GM18511 (cell line): ENCODE measurements around the gene ADGRA1.
"Not testable (repeated sequence)": the region's sequence is repeated elsewhere in the genome, so short reads cannot be mapped to it uniquely, and the experiment has no call there.

Experiments used
- ATAC-seq: cut with Tn5 transposase; IDR thresholded peaks from one replicate; pipeline ENCODE4 v1.9.1; 2021; ENCODE audit warnings: mild to moderate bottlenecking, moderate library complexity; ENCODE audit not compliant: unreplicated experiment

ADGRA1 gene

DNA sequence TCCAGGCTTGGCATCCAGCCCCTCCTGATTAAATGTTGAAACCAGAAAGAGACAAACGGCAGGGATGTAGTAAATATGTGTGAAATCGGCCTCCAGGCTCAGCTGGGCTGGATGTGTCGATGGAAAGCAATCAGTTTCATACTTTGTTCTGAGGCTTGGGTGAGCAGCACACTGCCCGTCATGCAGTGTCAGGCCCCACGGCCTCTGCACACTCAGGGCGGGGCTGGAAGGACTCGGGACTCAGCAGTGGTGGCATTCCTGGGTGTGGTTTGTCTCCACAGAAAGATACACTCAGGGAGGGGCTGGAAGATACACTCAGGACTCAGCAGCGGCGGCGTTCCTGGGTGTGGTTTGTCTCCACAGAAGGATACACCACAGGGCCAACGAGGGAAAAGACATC lies 22.0 kb downstream of the ADGRA1 start:
- ATAC-seq: no peak

- ATAC-seq: no peak
These were observed 22.4 kb downstream of the ADGRA1 start for GRCh38 chr10:133110133-133110532.

DNA sequence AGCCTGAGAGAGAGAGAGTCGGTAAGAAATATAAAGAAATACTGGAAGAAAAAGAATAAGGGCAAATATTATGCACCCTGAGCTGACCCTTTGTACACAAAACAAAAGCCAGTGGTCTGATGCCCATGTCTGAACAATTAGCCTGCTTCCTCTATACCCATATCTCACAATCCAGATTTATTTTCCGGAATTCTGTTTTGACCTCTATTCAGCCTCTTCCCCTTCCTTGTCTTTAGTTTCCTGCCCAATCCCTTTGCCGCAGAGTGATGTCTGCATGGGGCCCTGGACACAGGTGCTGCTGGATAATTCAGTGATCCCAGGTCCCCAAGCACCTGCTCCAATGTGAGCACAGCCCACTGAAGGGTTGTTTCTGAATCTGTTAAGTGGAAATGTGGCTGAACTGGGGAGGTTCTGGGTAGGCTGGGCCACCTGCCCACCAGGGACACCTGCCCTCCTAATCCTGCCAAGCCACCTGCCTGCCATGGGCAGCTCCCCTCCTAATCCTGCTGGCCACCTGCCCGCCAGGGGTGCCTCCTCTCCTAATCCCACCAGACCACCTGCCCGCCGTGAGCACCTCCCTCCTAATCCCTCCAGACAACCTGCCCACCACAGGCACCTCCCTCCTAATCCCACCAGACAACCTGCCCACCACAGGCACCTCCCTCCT lies 23.0 kb downstream of the ADGRA1 start:
- ATAC-seq: no peak

DNA sequence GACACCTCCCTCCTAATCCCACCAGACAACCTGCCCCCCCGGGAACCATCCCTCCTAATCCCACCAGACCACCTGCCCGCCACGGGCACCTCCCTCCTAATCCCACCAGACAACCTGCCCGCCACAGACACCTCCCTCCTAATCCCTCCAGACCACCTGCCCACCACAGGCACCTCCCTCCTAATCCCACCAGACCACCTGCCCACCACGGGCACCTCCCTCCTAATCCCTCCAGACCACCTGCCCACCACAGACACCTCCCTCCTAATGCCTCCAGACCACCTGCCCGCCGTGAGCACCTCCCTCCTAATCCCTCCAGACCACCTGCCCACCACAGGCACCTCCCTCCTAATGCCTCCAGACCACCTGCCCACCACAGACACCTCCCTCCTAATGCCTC lies 23.9 kb downstream of the ADGRA1 start:
- ATAC-seq: not testable (repeated sequence)

GRCh38 chr10:133113146-133113830 lies 25.6 kb downstream of the ADGRA1 start:
- no peak for ATAC-seq

GRCh38 chr10:133113847-133114246 lies 26.1 kb downstream of the ADGRA1 start:
- ATAC-seq: no peak

DNA sequence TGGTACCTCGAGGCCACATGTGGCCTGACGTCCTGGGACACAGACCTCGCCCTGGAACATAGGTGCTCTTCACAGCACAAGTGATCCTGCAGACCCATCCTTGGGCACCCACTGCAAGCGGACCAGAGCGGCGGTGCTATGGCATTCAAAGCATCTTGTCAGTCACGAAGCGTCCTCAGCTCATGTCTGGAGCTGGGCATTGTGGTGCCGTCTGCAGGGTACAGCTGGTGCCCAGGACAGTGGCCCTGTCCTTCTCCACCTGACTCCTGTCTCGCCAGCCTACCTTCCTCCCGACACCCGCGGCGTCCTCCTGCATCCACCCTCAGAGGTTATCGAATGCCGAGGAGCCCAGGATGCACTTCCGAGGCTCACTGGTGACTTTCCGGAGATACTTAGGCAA lies 26.5 kb downstream of the ADGRA1 start:
- no peak for ATAC-seq

GRCh38 chr10:133114726-133115452 lies 27.2 kb downstream of the ADGRA1 start:
- no peak for ATAC-seq

GRCh38 chr10:133115453-133115842 lies 27.7 kb downstream of the ADGRA1 start:
- ATAC-seq: no peak

GRCh38 chr10:133115976-133116375 lies 28.3 kb downstream of the ADGRA1 start:
- no peak for ATAC-seq

DNA sequence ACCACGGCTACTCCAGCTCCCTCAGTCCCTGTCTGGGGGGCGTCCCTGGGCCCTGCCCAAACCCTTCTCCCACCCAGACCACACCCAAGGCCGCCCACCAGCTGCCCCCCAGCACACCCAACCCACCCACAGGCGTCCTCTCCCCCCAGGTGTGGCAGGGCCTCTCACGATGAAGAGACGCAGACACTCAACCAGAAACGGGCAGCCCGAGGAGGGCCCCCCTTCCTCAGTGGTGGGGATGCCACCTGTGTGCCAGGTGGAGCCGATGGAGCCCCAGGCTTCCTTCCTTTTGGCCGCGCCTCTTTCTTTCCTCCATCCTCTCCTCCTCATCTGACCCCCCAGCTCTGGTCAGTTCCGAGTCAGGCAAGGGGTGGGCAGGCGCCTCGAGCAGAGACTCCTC lies 28.7 kb downstream of the ADGRA1 start:
- ATAC-seq: no peak

- no peak for ATAC-seq
These were observed 29.4 kb downstream of the ADGRA1 start for GRCh38 chr10:133117036-133117687.

DNA sequence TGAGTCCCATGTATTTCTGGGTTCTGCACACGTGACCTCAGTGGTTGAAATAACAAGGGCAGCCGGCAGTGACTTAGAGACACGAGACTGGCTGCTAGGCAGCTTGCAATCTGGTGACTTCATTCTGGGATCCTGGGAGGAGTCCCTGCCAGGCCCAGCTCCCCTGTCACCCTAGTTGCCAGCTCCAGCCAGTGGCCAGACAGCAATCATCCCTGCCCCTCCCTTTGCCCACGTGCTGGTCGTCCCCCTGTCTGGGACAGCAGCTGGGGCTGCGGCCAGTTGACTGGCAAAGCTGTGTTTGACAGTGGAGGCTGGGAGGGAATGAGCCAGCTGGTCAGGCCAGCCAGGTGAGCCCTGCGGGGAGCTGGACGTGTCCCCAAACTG lies 30.0 kb downstream of the ADGRA1 start:
- no peak for ATAC-seq

DNA sequence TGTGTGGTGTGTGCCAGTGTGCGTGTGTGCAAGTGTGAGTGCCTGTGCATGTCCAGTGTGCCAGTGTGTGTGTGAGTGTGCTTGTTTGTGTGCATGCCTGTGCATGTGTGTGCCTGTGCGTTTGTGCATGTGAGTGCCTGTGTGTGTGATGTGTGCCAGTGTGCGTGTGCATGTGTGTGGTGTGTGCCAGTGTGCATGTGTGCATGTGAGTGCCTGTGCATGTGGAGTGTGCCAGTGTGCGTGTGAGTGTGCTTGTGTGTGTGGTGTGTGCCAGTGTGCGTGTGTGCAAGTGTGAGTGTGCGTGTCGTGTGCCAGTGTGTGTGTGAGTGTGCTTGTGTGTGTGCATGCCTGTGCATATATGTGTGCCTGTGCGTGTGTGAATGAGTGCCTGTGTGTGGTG lies 33.8 kb downstream of the ADGRA1 start:
- no peak for ATAC-seq

- ATAC-seq: no peak
These were observed 34.6 kb downstream of the ADGRA1 start for GRCh38 chr10:133122171-133122935.

DNA sequence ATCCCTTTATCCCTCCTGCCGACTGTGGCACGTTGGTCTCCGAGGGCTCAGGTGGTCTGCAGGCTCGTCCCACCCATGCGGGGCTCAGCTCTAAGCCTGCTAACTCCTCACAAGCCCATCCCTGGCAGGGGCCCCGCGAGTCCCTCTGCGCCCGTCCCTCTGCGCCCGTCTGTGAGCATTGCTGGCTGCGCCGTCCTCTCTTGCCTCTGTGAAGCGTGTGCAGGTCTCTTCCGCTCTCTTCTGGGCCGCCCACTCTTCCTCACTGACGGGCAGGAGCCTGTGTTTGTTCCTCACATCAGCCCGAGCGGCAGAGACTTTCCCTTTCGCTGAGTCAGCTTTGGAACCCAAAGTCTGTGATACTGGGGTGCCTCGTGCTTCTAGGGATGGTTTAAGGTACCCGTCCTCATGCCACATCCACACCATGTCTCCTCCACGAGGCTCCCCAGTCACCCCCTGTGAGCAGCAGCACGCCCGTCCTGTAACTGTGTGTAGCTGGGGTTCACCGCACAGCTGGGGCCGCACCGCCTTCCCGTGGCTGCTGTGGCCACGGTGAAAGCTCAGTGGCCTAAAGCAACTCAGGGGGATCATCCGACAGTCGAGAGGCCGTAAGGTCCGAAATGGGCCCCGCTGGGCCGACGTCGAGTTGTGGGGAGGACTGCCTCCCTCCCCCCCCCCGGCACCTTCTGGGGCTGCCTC lies 35.5 kb downstream of the ADGRA1 start:
- no peak for ATAC-seq

- ATAC-seq: no peak
These were observed 36.1 kb downstream of the ADGRA1 start for GRCh38 chr10:133123746-133124356.

DNA sequence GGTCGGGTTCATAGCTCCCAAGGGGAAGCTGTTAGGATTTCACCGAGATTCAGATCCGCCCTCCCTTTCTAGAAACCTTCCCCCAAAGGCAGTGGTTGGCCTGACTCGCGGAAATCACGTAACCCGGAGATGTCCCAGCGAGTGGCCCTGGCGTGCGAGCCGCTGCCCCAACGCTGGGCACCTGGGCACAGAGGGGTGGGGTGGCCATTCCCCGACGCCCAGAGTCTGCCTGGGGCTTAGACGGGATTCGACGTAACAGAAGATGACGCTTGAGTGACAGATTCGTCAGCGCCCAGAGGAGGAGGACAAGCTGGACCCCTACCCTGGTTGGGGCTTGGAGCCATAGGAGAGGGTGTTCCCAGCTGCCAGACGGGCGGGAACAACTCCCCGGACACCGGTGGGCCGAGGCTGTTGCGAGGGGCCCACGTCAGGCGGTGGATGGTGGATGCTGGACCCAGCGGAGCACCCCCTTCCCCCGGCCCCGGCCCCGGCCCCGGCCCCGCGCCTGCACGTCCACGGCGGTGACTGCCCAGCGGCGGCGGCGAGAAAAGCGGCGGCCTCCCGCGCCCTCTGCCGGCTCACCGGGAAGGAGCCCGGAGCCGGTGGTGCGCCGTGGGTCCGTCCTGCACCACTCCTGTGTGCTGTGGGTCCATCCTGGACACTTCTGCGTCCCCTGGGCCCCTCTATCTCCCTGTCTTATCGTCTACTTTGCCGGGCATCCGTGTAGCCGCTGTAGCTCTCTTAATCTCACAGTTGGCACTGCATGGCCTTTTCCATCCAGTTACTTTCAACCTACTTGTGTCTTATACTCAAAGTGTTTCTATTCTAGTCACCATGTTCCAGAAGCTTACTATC lies 36.9 kb downstream of the ADGRA1 start:
- ATAC-seq: no peak

GRCh38 chr10:133125901-133126300 lies 38.2 kb downstream of the ADGRA1 start:
- no peak for ATAC-seq
